ENCODE data around the gene FYN.

The FYN gene

GRCh38 chr6:111776236-111777221 is 96.7 kb downstream of the FYN start (continued):
- TF ChIP-seq WT1 (tag by site-specific recombination; IDR thresholded peaks at IDR 0.05) (peak; percentile 90), ZNF639 (tag by site-specific recombination; IDR thresholded peaks at IDR 0.05) (no peak), HOXD13 (CRISPR knock-in tag; IDR thresholded peaks at IDR 0.05; ENCODE audit: borderline replicate concordance) (no peak), ZNF416 (tag by site-specific recombination; IDR thresholded peaks at IDR 0.05) (no peak), ZNF830 (tag by site-specific recombination; IDR thresholded peaks at IDR 0.05; ENCODE audit: low read depth) (no peak), ZNF23 (tag by site-specific recombination; IDR thresholded peaks at IDR 0.05; ENCODE audit: borderline replicate concordance) (no peak), PRDM10 (tag by site-specific recombination; IDR thresholded peaks at IDR 0.05) (no peak), ZNF670 (tag by site-specific recombination; IDR thresholded peaks at IDR 0.05; ENCODE audit: low read depth) (no peak), PRDM6 (tag by site-specific recombination; IDR thresholded peaks at IDR 0.05) (0 out of 2 replicates have a peak, but pooled peaks have one; percentile 35), RBAK (tag by site-specific recombination; IDR thresholded peaks at IDR 0.05) (no peak), ZNF701 (tag by site-specific recombination; IDR thresholded peaks at IDR 0.05) (no peak), ZNF624 (tag by site-specific recombination; IDR thresholded peaks at IDR 0.05) (no peak)

- no peaks in the 10 kb centered on the region for H3K36me3 ChIP-seq (ENCODE audit: control insufficient read depth in 2 of 2, insufficient read depth in 1 of 2, low read length in 2 of 2)
- TF ChIP-seq OSR2 (tag by site-specific recombination; IDR thresholded peaks at IDR 0.05) (no peak), ZBTB44 (tag by site-specific recombination; IDR thresholded peaks at IDR 0.05) (no peak), ZNF776 (tag by site-specific recombination; IDR thresholded peaks at IDR 0.05; ENCODE audit: borderline replicate concordance) (no peak), ZNF211 (tag by site-specific recombination; IDR thresholded peaks at IDR 0.05; ENCODE audit: low read depth) (no peak)
- no peak overlapping the region for H3K27ac ChIP-seq (ENCODE audit: extremely low read depth, low read depth, low read length)
- ChIA-PET CTCF (interaction anchor here (0.6 to 1.7 kb wide), 5 partner anchors 12 to 1157 kb away, joined by 3 to 4 read pairs (median 4); no protein-coding TSS in a partner anchor), POLR2A (no interaction called here)
- no peak overlapping the region for H3K4me3 ChIP-seq (ENCODE audit: low read depth, low read length)
- H3K9me3 ChIP-seq (ENCODE audit: control insufficient read depth, insufficient read depth, low read depth, low read length) = no peaks in the 10 kb centered on the region
- peaks cover 15% of the 10 kb centered on the region for H3K4me1 ChIP-seq (ENCODE audit: control insufficient read depth, insufficient read depth, low read length)
Measured at GRCh38 chr6:111775145-111775922, 97.9 kb downstream of the FYN start.

Data from HEK293 (cell line).